WTC11 (cell line): ENCODE data around the gene SCRN3.

Source experiments
- NFE2L1 ChIP-seq: sonication (generic); formaldehyde crosslinking; IDR thresholded peaks from 2 replicates; pipeline ENCODE4 v1.8.1; 2023; ENCODE audit warnings: missing genetic modification reagents
- TF ChIP-seq, protein P1 (sequence below): fragments of 200-600 bp; IDR thresholded peaks from 2 replicates; pipeline ENCODE4 v1.8.0; 2022; ENCODE audit warnings: antibody characterized with exemption

DNA sequence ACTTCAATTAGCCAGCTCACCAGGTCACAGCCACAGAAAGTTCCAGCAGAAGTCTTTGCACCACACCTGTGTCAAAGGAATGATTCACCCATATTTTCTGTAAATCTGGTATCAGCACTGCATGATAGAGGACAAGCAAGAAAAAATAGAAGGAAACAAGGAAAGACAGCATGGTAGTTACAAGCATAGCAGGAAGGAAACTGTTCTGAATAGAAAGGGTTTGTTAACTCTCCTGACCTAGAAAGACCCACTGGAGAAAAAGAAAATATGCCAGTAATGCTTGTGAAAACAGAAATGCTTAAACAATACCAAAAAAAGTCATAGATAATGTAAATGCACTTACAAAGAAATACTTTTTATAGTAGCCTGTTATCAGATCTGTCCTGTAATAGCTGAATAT lies 40.8 kb downstream of the SCRN3 start:
- no peak for TF ChIP-seq NFE2L1 (CRISPR knock-in tag)
- TF ChIP-seq, protein P1, sequence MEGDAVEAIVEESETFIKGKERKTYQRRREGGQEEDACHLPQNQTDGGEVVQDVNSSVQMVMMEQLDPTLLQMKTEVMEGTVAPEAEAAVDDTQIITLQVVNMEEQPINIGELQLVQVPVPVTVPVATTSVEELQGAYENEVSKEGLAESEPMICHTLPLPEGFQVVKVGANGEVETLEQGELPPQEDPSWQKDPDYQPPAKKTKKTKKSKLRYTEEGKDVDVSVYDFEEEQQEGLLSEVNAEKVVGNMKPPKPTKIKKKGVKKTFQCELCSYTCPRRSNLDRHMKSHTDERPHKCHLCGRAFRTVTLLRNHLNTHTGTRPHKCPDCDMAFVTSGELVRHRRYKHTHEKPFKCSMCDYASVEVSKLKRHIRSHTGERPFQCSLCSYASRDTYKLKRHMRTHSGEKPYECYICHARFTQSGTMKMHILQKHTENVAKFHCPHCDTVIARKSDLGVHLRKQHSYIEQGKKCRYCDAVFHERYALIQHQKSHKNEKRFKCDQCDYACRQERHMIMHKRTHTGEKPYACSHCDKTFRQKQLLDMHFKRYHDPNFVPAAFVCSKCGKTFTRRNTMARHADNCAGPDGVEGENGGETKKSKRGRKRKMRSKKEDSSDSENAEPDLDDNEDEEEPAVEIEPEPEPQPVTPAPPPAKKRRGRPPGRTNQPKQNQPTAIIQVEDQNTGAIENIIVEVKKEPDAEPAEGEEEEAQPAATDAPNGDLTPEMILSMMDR: no peak
